BLaER1 (cell line): ENCODE results near the gene MCCC1.
"Not testable (repeated sequence)": the region's sequence is repeated elsewhere in the genome, so short reads cannot be mapped to it uniquely, and the experiment has no call there.

Source experiments
- H3K27ac ChIP-seq: shearing (Covaris generic); formaldehyde crosslinking; 2 replicates; pipeline ENCODE4 v1.8.1; 2022
- H3K27me3 ChIP-seq: shearing (Covaris generic); formaldehyde crosslinking; 2 replicates; pipeline ENCODE4 v1.8.1; 2022
- H3K36me3 ChIP-seq: shearing (Covaris generic); formaldehyde crosslinking; 2 replicates; pipeline ENCODE4 v1.8.1; 2022
- H3K4me1 ChIP-seq: shearing (Covaris generic); formaldehyde crosslinking; 2 replicates; pipeline ENCODE4 v1.8.1; 2022
- H3K4me2 ChIP-seq: shearing (Covaris generic); formaldehyde crosslinking; 2 replicates; pipeline ENCODE4 v1.8.1; 2022
- H3K4me3 ChIP-seq: shearing (Covaris generic); formaldehyde crosslinking; 2 replicates; pipeline ENCODE4 v1.8.1; 2022
- H3K9ac ChIP-seq: shearing (Covaris generic); formaldehyde crosslinking; 2 replicates; pipeline ENCODE4 v1.8.1; 2022
- H3K9me3 ChIP-seq: shearing (Covaris generic); formaldehyde crosslinking; 2 replicates; pipeline ENCODE4 v1.8.1; 2022
- H4K20me1 ChIP-seq: shearing (Covaris generic); formaldehyde crosslinking; 2 replicates; pipeline ENCODE4 v1.8.1; 2022
- Cebpa-rat ChIP-seq: shearing (Covaris generic); IDR thresholded peaks from 2 replicates; pipeline ENCODE4 v1.8.1; 2022

Gene MCCC1

GRCh38 chr3:183082355-183082915, 16.9 kb downstream of the MCCC1 start:
- Histone ChIP-seq H3K9ac (no peak overlapping the region), H3K4me1 (no peaks in the 10 kb centered on the region), H3K36me3 (peaks cover 94% of the 10 kb centered on the region), H3K9me3 (peaks cover 44% of the 10 kb centered on the region), H3K27ac (no peak overlapping the region), H4K20me1 (no peaks in the 10 kb centered on the region), H3K4me2 (no peak overlapping the region), H3K4me3 (no peak overlapping the region), H3K27me3 (no peaks in the 10 kb centered on the region)
- TF ChIP-seq Cebpa-rat = no peak

DNA sequence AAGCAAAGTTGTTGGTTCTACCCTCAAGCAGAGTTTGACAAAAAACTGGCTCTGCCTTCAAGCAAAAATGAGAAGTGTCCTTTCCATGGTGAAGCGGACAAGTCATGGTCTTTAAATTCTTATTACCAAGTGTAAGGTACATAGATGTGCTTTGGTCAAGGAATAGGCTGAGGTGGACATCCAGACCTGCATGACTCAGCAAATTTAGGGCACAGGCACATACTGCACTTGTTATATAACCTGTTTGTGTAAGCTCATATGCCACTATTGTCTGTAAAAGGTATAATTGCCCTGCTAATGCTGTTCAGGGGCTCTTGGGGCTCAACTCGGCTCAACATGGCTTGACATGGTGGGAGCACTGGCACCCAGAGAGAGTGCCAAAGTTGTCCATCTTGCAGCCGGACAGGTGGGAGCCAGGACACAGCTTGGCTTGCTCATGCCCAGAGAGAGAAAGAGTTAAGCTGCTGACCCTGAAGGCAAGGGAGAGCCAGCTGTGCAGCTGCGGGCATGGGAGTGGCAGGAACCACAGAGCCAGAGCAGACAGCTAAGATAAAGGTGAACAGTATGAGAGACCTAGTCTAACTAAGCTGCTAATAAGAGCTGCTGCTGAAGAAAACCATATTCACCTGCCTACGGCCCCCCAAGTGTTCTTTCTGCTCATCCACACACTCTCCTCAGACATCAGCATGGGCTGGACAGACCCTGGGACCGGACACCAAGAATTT, 17.7 kb downstream of the MCCC1 start:
- Histone ChIP-seq H3K27me3 (no peaks in the 10 kb centered on the region), H4K20me1 (no peaks in the 10 kb centered on the region), H3K36me3 (peaks cover 96% of the 10 kb centered on the region), H3K4me2 (no peak overlapping the region), H3K27ac (no peak overlapping the region), H3K4me3 (no peak overlapping the region), H3K9me3 (peaks cover 51% of the 10 kb centered on the region), H3K4me1 (no peaks in the 10 kb centered on the region), H3K9ac (no peak overlapping the region)
- no peak for TF ChIP-seq Cebpa-rat

DNA sequence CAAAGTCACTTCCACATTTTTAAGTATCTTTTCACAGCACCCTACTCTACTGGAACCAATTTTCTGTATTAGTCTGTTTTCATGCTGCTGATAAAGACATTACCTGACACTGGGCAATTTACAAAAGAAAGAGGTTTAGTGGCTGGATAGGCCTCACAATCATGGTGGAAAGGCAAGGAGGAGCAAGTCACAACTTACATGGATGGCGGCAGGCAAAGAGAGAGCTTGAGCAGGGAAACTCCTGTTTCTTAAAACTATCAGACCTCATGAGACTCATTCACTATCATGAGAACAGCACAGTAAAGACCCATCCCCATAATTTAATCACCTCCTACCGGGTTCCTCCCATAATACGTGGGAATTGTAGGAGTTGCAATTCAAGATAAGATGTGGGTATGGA, 18.7 kb downstream of the MCCC1 start:
- Histone ChIP-seq H3K36me3 (peaks cover 96% of the 10 kb centered on the region), H3K4me1 (no peaks in the 10 kb centered on the region), H4K20me1 (no peaks in the 10 kb centered on the region), H3K27me3 (no peaks in the 10 kb centered on the region), H3K4me3 (no peak overlapping the region), H3K9me3 (peaks cover 57% of the 10 kb centered on the region), H3K4me2 (no peak overlapping the region), H3K9ac (no peak overlapping the region), H3K27ac (no peak overlapping the region)
- no peak for TF ChIP-seq Cebpa-rat

- no peak overlapping the region for H3K4me3 ChIP-seq
- H3K9ac ChIP-seq = no peak overlapping the region
- no peak for TF ChIP-seq Cebpa-rat
- no peaks in the 10 kb centered on the region; the same call in 1 of the 2 replicates for H4K20me1 ChIP-seq
- H3K9me3 ChIP-seq = peaks cover 38% of the 10 kb centered on the region
- H3K36me3 ChIP-seq = peaks cover 89% of the 10 kb centered on the region
- H3K4me1 ChIP-seq = no peaks in the 10 kb centered on the region
- no peak overlapping the region for H3K4me2 ChIP-seq
- no peak overlapping the region for H3K27ac ChIP-seq
- no peaks in the 10 kb centered on the region for H3K27me3 ChIP-seq
These were observed 24.4 kb downstream of the MCCC1 start for GRCh38 chr3:183074881-183075280.

GRCh38 chr3:183074261-183074660, 25.0 kb downstream of the MCCC1 start:
- Histone ChIP-seq H3K9me3 (peaks cover 32% of the 10 kb centered on the region), H3K4me3 (no peak overlapping the region), H3K9ac (no peak overlapping the region), H3K4me1 (no peaks in the 10 kb centered on the region), H3K4me2 (no peak overlapping the region), H4K20me1 (no peaks in the 10 kb centered on the region; the same call in 1 of the 2 replicates), H3K36me3 (peaks cover 89% of the 10 kb centered on the region), H3K27ac (no peak overlapping the region), H3K27me3 (no peaks in the 10 kb centered on the region)
- TF ChIP-seq Cebpa-rat = no peak

GRCh38 chr3:183073839-183074238, 25.5 kb downstream of the MCCC1 start:
- Histone ChIP-seq H3K9ac (no peak overlapping the region), H3K27me3 (no peaks in the 10 kb centered on the region), H3K36me3 (peaks cover 89% of the 10 kb centered on the region), H3K4me3 (no peak overlapping the region), H4K20me1 (no peaks in the 10 kb centered on the region; the same call in 1 of the 2 replicates), H3K4me2 (no peak overlapping the region), H3K4me1 (no peaks in the 10 kb centered on the region), H3K27ac (no peak overlapping the region), H3K9me3 (peaks cover 28% of the 10 kb centered on the region)
- no peak for TF ChIP-seq Cebpa-rat

DNA sequence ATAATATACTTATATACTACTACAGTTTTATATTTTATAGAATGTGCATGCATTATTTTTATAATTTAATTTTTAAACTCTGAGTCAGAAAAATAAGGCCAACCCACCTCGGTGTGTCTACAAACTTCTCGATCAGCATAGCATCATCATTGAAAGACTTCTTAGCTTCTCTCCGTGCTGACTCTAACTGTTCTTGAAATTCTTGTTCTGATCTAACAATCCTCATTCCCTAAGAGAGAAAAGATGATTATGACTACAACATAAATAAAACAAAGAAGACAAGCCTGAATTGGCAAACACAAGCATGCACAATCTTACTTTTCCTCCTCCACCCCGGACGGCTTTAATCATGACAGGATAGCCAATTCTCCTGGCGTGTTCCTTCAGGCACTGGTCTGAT, 28.4 kb downstream of the MCCC1 start:
- Histone ChIP-seq H4K20me1 (no peaks in the 10 kb centered on the region; the same call in 1 of the 2 replicates), H3K27me3 (no peaks in the 10 kb centered on the region), H3K9me3 (peaks cover 29% of the 10 kb centered on the region), H3K27ac (no peak overlapping the region), H3K4me1 (no peaks in the 10 kb centered on the region), H3K4me3 (no peak overlapping the region), H3K9ac (no peak overlapping the region), H3K4me2 (no peak overlapping the region), H3K36me3 (peaks cover 90% of the 10 kb centered on the region)
- no peak for TF ChIP-seq Cebpa-rat

GRCh38 chr3:183069086-183069485, 30.2 kb downstream of the MCCC1 start:
- no peak for TF ChIP-seq Cebpa-rat
- Histone ChIP-seq H3K36me3 (peaks cover 90% of the 10 kb centered on the region), H3K27ac (no peak overlapping the region)

GRCh38 chr3:183066891-183067290, 32.4 kb downstream of the MCCC1 start:
- H3K27ac ChIP-seq, H3K4me2 ChIP-seq, H3K4me3 ChIP-seq, H4K20me1 ChIP-seq, H3K9ac ChIP-seq, H3K27me3 ChIP-seq, H3K4me1 ChIP-seq: not testable (repeated sequence)
- Histone ChIP-seq H3K36me3 (peaks cover 89% of the 10 kb centered on the region), H3K9me3 (peaks cover 35% of the 10 kb centered on the region)

More at GRCh38 chr3:183069086-183069485, 30.2 kb downstream of the MCCC1 start:
- no peak overlapping the region for H3K4me3 ChIP-seq
- no peaks in the 10 kb centered on the region; the same call in 1 of the 2 replicates for H4K20me1 ChIP-seq
- H3K9ac ChIP-seq = no peak overlapping the region
- peaks cover 35% of the 10 kb centered on the region for H3K9me3 ChIP-seq
- H3K27me3 ChIP-seq = no peaks in the 10 kb centered on the region
- H3K4me2 ChIP-seq = no peak overlapping the region
- no peaks in the 10 kb centered on the region for H3K4me1 ChIP-seq

DNA sequence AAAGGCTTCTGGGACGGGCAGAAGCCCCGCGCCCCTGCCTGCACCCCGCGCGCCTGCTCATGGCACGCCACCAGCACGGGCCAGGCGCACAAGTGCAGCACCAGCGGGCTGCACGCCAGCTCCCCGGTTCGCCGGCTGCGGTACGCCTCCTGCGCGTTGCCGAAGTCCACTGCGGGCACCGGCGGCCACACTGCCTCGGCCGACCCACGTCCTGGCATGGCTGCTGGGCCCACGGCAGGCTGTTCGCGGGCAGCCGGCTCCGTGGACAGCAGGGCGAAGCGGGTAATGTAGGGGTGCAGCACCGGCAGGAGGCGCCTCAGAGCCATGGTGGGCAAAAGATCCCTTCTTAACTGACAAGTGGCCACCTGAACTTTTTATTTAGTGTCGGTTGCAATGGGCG, 34.8 kb downstream of the MCCC1 start:
- Histone ChIP-seq H3K9ac (no peak overlapping the region), H3K4me1 (no peaks in the 10 kb centered on the region), H3K9me3 (peaks cover 35% of the 10 kb centered on the region), H4K20me1 (no peaks in the 10 kb centered on the region), H3K4me2 (no peak overlapping the region), H3K27me3 (no peaks in the 10 kb centered on the region), H3K36me3 (peaks cover 79% of the 10 kb centered on the region), H3K27ac (no peak overlapping the region), H3K4me3 (no peak overlapping the region)
- TF ChIP-seq Cebpa-rat = no peak
